Uterus (tissue), 4 donors: ENCODE data around the gene CTDSPL. TPM values are rescaled to one million over a fixed set of nuclear protein-coding genes. Genes with fewer than 3 reads are reported as not detected.

Experiments
- DNase-seq, 2 donors: peaks; one replicate each; pipeline ENCODE4 v3.0.0-alpha.2; 2019 to 2020
- H3K27ac ChIP-seq, 2 donors: fragments of 200-600 bp; sonication (generic); 1 replicate in 1 of 2; 2 replicates in 1 of 2; pipeline ENCODE4 v1.5.1; 2016 to 2018
- H3K27me3 ChIP-seq, 2 donors: fragments of 200-600 bp; sonication (generic); one replicate each; pipeline ENCODE4 v1.5.1; 2018 to 2019; ENCODE audit warnings: control low read depth in 1 of 2
- H3K36me3 ChIP-seq, 2 donors: fragments of 200-600 bp; sonication (generic); one replicate each; pipeline ENCODE4 v1.5.1; 2019; ENCODE audit warnings: control low read depth in 1 of 2
- H3K4me1 ChIP-seq, 2 donors: fragments of 200-600 bp; sonication (generic); one replicate each; pipeline ENCODE4 v1.5.1; 2018 to 2019; ENCODE audit warnings: control low read depth in 1 of 2
- H3K4me3 ChIP-seq, 2 donors: fragments of 200-600 bp; sonication (generic); 1 replicate in 1 of 2; 2 replicates in 1 of 2; pipeline ENCODE4 v1.5.1; 2018 to 2019; ENCODE audit warnings: mild to moderate bottlenecking in 1 of 2
- H3K9me3 ChIP-seq, 2 donors: fragments of 200-600 bp; sonication (generic); one replicate each; pipeline ENCODE4 v1.5.1; 2019; ENCODE audit warnings: control low read depth in 1 of 2
- CTCF ChIP-seq, 4 experiments: fragments of 200-600 bp in 2 of 4; fragments of 450-650 bp in 2 of 4; sonication (generic) in 2 of 4; IDR thresholded peaks; one replicate each; pipeline ENCODE4 v1.5.1; 2016 to 2019; ENCODE audit warnings: antibody characterized with exemption in 4 of 4, mild to moderate bottlenecking in 2 of 4, moderate library complexity in 1 of 4
- POLR2A ChIP-seq, 2 donors: fragments of 450-650 bp; IDR thresholded peaks; one replicate each; pipeline ENCODE4 v1.6.1; 2016; ENCODE audit warnings: antibody characterized with exemption in 2 of 2, mild to moderate bottlenecking in 1 of 2, moderate library complexity in 1 of 2
- intact Hi-C: fragments of 100-400 bp; cut with DNase I; formaldehyde crosslinking; loops from one replicate; pipeline ENCODE4 v1.15.1; 2023; ENCODE audit warnings: low total_unique reads
- total RNA-seq, 4 donors: library from RNA; depleted of rRNA in 3 of 4; stranded (reverse); fragments of >200 nt in 3 of 4; gene quantifications; one replicate each; pipeline versions ENCODE4 v1.1.0 to v1.2.4, GENCODE V29; 2014 to 2023
- donor health status: DM: yes; HTN: yes; CAD: no.

The CTDSPL gene
- total RNA-seq, 4 donors from 2014 or later, result 6.4 to 55.9 (median 28.7) TPM

GRCh38 chr3:37902674-37903073 is 41.0 kb downstream of the CTDSPL start:
- H3K36me3 ChIP-seq, result no peaks in the 10 kb centered on the region
- TF ChIP-seq CTCF (IDR thresholded peaks at IDR 0.05) (no peak), POLR2A (IDR thresholded peaks at IDR 0.05) (no peak)
- H3K4me3 ChIP-seq, result no peak overlapping the region
- H3K9me3 ChIP-seq, result no peaks in the 10 kb centered on the region
- no peak for DNase-seq
- no peaks in the 10 kb centered on the region for H3K27me3 ChIP-seq
- H3K27ac ChIP-seq, result no peak overlapping the region
- peaks cover 13 to 24% of the 10 kb centered on the region in 2 donors for H3K4me1 ChIP-seq
- intact Hi-C loops, result no loop called here

- no peak for TF ChIP-seq POLR2A (IDR thresholded peaks at IDR 0.05)
- TF ChIP-seq CTCF (IDR thresholded peaks at IDR 0.05), result no peak
- no peaks in the 10 kb centered on the region for H3K9me3 ChIP-seq
- intact Hi-C loops, result no loop called here
- H3K4me3 ChIP-seq, result no peak overlapping the region
- no peak overlapping the region for H3K27ac ChIP-seq
- H3K27me3 ChIP-seq, result no peaks in the 10 kb centered on the region
- H3K4me1 ChIP-seq, result peaks cover 13 to 22% of the 10 kb centered on the region in 2 donors
- H3K36me3 ChIP-seq, result no peaks in the 10 kb centered on the region
- DNase-seq, result no peak
These were observed 41.6 kb downstream of the CTDSPL start for GRCh38 chr3:37903320-37903719.

GRCh38 chr3:37903734-37904133 is 42.1 kb downstream of the CTDSPL start:
- Histone ChIP-seq H3K9me3 (no peaks in the 10 kb centered on the region), H3K27me3 (no peaks in the 10 kb centered on the region), H3K4me3 (no peak overlapping the region), H3K4me1 (peaks cover 13 to 18% of the 10 kb centered on the region in 2 donors), H3K36me3 (no peaks in the 10 kb centered on the region), H3K27ac (no peak overlapping the region)
- intact Hi-C loops, result no loop called here
- DNase-seq, result no peak
- no peak for TF ChIP-seq CTCF (IDR thresholded peaks at IDR 0.05)
- TF ChIP-seq POLR2A (IDR thresholded peaks at IDR 0.05), result no peak

- no peak for DNase-seq
- TF ChIP-seq POLR2A (IDR thresholded peaks at IDR 0.05) (no peak), CTCF (IDR thresholded peaks at IDR 0.05) (no peak)
- H3K4me1 ChIP-seq, result peaks cover 13 to 16% of the 10 kb centered on the region in 2 donors
- intact Hi-C loops, result no loop called here
- no peaks in the 10 kb centered on the region for H3K9me3 ChIP-seq
- no peak overlapping the region for H3K4me3 ChIP-seq
- H3K36me3 ChIP-seq, result no peaks in the 10 kb centered on the region
- peak overlapping the region; percentile 64 to 68 for H3K27ac ChIP-seq
- H3K27me3 ChIP-seq, result no peaks in the 10 kb centered on the region
These were observed 42.9 kb downstream of the CTDSPL start for GRCh38 chr3:37904601-37905000.

- no peak for DNase-seq
- no peaks in the 10 kb centered on the region for H3K27me3 ChIP-seq
- peaks cover 13 to 16% of the 10 kb centered on the region in 2 donors for H3K4me1 ChIP-seq
- intact Hi-C loops, result no loop called here
- no peaks in the 10 kb centered on the region for H3K36me3 ChIP-seq
- no peaks in the 10 kb centered on the region for H3K9me3 ChIP-seq
- peak overlapping the region; percentile 64 to 68 for H3K27ac ChIP-seq
- TF ChIP-seq POLR2A (IDR thresholded peaks at IDR 0.05) (no peak), CTCF (IDR thresholded peaks at IDR 0.05) (no peak)
- H3K4me3 ChIP-seq, result no peak overlapping the region
These were observed 43.7 kb downstream of the CTDSPL start for GRCh38 chr3:37905346-37905745.
